Brain microvascular endothelial cell (primary cell): Measurements from ENCODE around the gene LRRFIP1.

Experiments used
- DNase-seq: peaks from one replicate; pipeline ENCODE4 v3.0.0-alpha.2; 2020
- H3K27ac ChIP-seq: fragments of 250-450 bp; sonication (Bioruptor Pico); 2 replicates; pipeline ENCODE4 v1.5.1; 2020; ENCODE audit warnings: mild to moderate bottlenecking, moderate library complexity
- H3K27me3 ChIP-seq: fragments of 250-450 bp; sonication (Bioruptor Pico); replicated peaks from 2 replicates; pipeline ENCODE4 v1.5.1; 2020; ENCODE audit warnings: mild to moderate bottlenecking
- H3K36me3 ChIP-seq: fragments of 250-450 bp; sonication (Bioruptor Pico); replicated peaks from 2 replicates; pipeline ENCODE4 v1.5.1; 2020; ENCODE audit warnings: mild to moderate bottlenecking
- H3K4me3 ChIP-seq: 2 replicates; pipeline ENCODE4 v1.5.1; 2011; ENCODE audit warnings: low read depth, mild to moderate bottlenecking, control low read depth, low read length, moderate library complexity
- in situ Hi-C: cut with HindIII; loops from 2 replicates; pipeline ENCODE4 v1.10.0; 2017; ENCODE audit warnings: low sequenced_read_pairs, low pct_ligation_motif_present
- TF ChIP-seq, protein P1 (sequence below): IDR thresholded peaks from 2 replicates; pipeline ENCODE4 v1.5.1; 2011; ENCODE audit warnings: low read depth, mild to moderate bottlenecking, moderate library complexity, low read length, control low read depth, inconsistent platforms; ENCODE audit errors: missing control alignments

Gene LRRFIP1

DNA sequence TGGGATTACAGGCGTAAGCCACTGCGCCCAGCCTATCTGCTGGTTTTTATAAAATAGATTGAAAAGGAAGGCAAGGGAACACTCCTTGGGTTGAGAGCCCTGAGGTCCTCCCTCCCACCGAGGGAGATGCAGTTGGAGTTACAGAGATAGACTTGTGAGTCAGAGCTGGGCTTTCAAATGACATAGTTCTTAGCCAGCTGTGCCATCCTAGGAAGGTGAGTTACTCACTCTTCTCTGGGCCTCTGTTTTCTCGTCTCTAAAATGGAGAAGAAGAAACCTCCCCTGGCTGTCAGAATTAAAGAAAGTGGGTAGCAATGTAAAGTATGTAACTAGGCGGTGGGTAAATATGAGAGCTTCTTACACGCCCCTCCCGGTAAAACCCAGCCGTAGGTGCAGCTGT lies 2.4 kb downstream of the LRRFIP1 start:
- H3K4me3 ChIP-seq: no peak overlapping the region
- DNase-seq: peak; percentile 67
- in situ Hi-C loops: no loop called here
- no peak overlapping the region for H3K27ac ChIP-seq
- H3K36me3 ChIP-seq: no peaks in the 10 kb centered on the region
- TF ChIP-seq, protein P1, sequence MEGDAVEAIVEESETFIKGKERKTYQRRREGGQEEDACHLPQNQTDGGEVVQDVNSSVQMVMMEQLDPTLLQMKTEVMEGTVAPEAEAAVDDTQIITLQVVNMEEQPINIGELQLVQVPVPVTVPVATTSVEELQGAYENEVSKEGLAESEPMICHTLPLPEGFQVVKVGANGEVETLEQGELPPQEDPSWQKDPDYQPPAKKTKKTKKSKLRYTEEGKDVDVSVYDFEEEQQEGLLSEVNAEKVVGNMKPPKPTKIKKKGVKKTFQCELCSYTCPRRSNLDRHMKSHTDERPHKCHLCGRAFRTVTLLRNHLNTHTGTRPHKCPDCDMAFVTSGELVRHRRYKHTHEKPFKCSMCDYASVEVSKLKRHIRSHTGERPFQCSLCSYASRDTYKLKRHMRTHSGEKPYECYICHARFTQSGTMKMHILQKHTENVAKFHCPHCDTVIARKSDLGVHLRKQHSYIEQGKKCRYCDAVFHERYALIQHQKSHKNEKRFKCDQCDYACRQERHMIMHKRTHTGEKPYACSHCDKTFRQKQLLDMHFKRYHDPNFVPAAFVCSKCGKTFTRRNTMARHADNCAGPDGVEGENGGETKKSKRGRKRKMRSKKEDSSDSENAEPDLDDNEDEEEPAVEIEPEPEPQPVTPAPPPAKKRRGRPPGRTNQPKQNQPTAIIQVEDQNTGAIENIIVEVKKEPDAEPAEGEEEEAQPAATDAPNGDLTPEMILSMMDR: no peak
- H3K27me3 ChIP-seq: no peaks in the 10 kb centered on the region

DNA sequence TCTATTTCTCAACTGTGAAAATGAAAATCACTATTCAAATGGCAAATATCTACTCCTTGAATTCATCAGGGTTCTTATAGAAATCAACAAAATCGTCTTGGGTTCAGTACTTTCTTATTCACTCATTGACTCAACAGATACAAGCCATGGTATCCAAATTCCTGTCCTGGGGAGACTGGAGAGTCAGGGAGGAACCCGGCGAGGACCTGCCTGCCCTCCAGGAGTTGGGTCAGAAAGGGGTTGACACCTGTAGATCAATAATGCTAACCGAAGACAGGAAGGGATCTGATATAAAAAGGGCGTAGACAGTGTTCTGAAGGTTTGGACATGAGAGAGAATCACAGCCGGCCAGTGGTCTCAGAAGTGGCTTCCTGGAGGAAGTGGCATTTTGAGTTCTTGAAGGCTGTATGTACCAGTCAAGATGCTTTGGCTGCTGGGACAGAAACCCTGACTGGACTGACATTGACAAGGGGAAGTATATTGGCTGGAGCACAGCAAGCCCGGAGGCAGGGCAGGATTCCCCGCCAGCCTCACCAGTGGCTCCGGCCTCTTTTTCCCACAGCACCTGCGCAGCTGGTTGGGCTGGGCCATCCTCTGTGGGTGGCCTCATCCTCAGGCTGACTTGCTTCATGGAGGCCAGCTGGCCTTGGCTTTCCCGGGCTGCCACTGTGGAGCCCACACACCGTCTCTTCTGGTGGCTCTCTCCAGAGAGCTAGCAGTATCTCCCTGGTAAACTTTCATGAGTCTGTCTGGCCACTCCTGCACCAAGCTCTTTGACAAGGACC lies 3.0 kb downstream of the LRRFIP1 start:
- Histone ChIP-seq H3K4me3 (no peak overlapping the region), H3K27me3 (no peaks in the 10 kb centered on the region), H3K36me3 (no peaks in the 10 kb centered on the region), H3K27ac (no peak overlapping the region)
- TF ChIP-seq, protein P1: no peak
- in situ Hi-C loops: no loop called here
- DNase-seq: no peak

DNA sequence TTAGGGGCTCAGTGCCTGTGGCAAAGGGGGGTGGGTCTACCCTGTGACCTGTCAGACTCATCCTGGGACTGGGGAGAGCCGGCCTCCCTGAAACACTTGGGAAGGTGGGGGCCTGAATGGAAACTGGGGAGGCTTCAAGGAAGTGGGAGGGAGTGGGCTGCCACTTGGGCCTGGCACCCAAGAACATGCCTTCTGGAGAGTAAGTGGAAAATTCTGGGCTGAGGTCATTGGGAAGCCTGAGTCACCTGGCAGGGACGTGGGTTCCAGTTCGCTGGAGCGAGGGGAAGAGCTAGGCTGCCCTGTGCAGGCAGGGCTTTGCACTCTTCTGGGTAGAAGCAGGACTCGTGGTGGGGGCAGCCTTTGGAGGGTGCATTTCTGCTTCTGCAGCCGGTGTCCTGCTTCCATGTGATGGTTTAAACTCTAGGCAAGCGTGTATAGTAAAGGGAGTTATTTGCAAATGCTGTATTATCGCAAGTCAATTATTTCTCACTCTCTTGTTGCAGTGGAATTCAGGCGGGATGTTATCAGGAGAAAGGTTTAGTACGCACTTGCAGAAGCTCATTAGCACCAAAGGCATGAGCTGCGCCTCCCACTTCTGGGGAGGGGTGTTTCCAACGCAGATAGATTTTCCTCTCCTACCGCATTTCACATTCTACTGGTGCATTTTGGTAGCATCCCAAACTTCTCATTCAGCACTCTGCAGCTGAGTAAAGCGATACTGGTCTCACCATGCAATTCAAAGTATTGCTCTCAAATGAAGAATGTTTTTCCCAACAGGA lies 3.8 kb downstream of the LRRFIP1 start:
- TF ChIP-seq, protein P1: no peak
- no peak overlapping the region for H3K4me3 ChIP-seq
- in situ Hi-C loops: no loop called here
- H3K27ac ChIP-seq: no peak overlapping the region
- no peak for DNase-seq
- H3K36me3 ChIP-seq: no peaks in the 10 kb centered on the region
- no peaks in the 10 kb centered on the region for H3K27me3 ChIP-seq

DNA sequence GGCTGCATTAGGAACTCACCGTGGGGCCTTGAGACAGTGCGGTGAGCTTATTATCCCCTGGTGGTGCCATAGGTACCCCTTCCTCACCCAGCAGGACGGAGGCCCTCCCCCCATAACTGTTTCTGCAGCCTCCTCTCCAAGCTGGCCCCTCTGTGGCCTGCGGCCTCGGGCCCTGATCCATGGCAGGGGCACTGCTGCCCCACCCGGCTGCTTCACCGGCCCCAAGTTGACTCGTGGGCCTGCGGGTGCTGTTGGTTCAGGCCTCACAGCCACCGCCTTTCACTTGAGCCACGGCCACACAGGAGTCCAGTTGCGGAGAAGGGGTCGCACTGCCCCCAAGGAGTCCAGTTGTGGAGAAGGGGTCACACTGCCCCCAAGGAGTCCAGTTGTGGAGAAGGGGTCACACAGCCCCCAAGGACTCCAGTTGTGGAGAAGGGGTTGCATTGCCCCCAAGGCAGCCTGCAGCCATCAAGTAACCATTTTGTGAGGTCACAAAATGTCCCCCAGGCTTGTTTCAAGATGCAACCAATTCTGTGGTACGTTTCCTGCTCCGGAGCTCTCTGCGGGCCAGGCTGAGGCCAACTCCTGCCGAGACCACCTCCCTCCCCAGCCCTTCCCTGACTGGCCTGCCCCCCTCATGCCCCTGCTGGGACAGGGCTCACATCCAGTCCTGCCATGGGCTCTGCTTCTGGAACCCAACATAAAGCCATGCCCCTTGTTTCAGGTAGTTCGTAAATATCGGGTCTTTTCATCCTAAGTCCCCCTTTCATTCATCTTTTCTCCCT lies 4.6 kb downstream of the LRRFIP1 start:
- in situ Hi-C loops: no loop called here
- Histone ChIP-seq H3K36me3 (no peaks in the 10 kb centered on the region), H3K4me3 (no peak overlapping the region), H3K27ac (no peak overlapping the region), H3K27me3 (no peaks in the 10 kb centered on the region)
- DNase-seq: no peak
- TF ChIP-seq, protein P1: no peak

DNA sequence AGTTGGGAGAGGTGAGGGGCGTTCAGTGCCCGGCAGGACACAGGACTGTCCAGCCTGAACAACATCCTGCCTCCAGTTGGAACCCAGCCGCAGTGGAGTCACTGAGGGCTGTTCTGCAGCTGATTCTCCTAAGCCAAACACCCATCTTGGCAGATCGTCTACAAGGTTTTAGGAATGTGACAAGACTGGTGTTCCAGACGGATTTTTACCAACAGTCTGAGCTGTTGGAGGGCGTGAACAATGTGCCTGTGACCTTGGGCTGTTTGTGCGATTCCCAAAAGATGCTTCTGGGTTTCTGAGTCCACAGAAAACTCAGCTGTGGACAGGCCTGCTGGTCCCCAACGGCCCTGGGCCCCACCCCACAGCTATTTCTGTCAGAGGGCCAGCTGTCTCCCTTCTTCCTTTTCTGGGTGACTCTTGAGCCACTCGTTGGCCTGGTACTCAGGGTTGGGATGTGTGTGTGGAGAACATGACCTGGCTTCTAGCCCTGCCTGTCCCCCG lies 5.7 kb downstream of the LRRFIP1 start:
- Histone ChIP-seq H3K36me3 (no peaks in the 10 kb centered on the region), H3K27me3 (no peaks in the 10 kb centered on the region), H3K27ac (no peak overlapping the region), H3K4me3 (no peak overlapping the region)
- TF ChIP-seq, protein P1: no peak
- in situ Hi-C loops: no loop called here
- DNase-seq: no peak
